K562 (cell line): ENCODE measurements around the gene CCNL2. TPM values are rescaled to one million over a fixed set of nuclear protein-coding genes. Genes with fewer than 3 reads are reported as not detected.

ENCODE experiments used
- BRCA1 ChIP-seq, 2 experiments: fragments of 450-650 bp in 1 of 2; sonication (generic) in 1 of 2; formaldehyde crosslinking in 1 of 2; IDR thresholded peaks; 2 replicates each; pipeline versions ENCODE4 v1.5.0 to v1.6.1; 2017 to 2020; ENCODE audit warnings: mild to moderate bottlenecking in 1 of 2, missing genetic modification reagents in 1 of 2
- CAMTA2 ChIP-seq: fragments of 250-450 bp; sonication (Bioruptor Pico); conservative IDR thresholded peaks from 2 replicates; pipeline ENCODE4 v1.5.1; 2022
- CBX1 ChIP-seq: sonication (generic); IDR thresholded peaks from 2 replicates; pipeline ENCODE4 v1.6.1; 2016; ENCODE audit warnings: antibody characterized with exemption, low read depth, mild to moderate bottlenecking
- CBX3 ChIP-seq, 2 experiments: IDR thresholded peaks; 1 replicate in 1 of 2; 2 replicates in 1 of 2; pipeline ENCODE4 v1.6.1; 2012; ENCODE audit warnings: inconsistent platforms in 2 of 2, low read length in 2 of 2, borderline replicate concordance in 1 of 2, control low read depth in 1 of 2
- CCNT2 ChIP-seq: IDR thresholded peaks from 2 replicates; pipeline ENCODE4 v1.6.1; 2011; ENCODE audit warnings: borderline replicate concordance, low read depth, mild to moderate bottlenecking, moderate library complexity, mixed read lengths, low read length; ENCODE audit not compliant: insufficient read length; ENCODE audit errors: extremely low read depth
- DIDO1 ChIP-seq: fragments of 450-650 bp; IDR thresholded peaks from 2 replicates; pipeline ENCODE4 v1.6.1; 2016; ENCODE audit warnings: low read depth, missing biosample characterization, missing genetic modification characterization
- DPF2 ChIP-seq: fragments of 450-650 bp; IDR thresholded peaks from 2 replicates; pipeline ENCODE4 v1.6.1; 2016
- FOXP1 ChIP-seq: sonication (generic); formaldehyde crosslinking; IDR thresholded peaks from 2 replicates; pipeline ENCODE4 v1.8.0; 2022; ENCODE audit warnings: mild to moderate bottlenecking, missing genetic modification reagents
- GABPA ChIP-seq: fragments of 200-800 bp; sonication (Bioruptor generic); conservative IDR thresholded peaks from 2 replicates; pipeline ENCODE4 v1.6.1; 2016; ENCODE audit warnings: low read depth, missing genetic modification characterization, missing compliant biosample characterization
- HBP1 ChIP-seq: fragments of 450-650 bp; formaldehyde crosslinking; IDR thresholded peaks from 2 replicates; pipeline ENCODE4 v1.4.0; 2022; ENCODE audit warnings: missing genetic modification characterization
- HDGF ChIP-seq: fragments of 450-650 bp; IDR thresholded peaks from 2 replicates; pipeline ENCODE4 v1.6.1; 2016
- MIER1 ChIP-seq: fragments of 450-650 bp; IDR thresholded peaks from 2 replicates; pipeline ENCODE4 v1.6.1; 2016; ENCODE audit warnings: antibody characterized with exemption, mild to moderate bottlenecking, low read depth
- NR2C1 ChIP-seq, 2 experiments: fragments of 450-650 bp; IDR thresholded peaks; 2 replicates each; pipeline ENCODE4 v1.6.1; 2017; ENCODE audit warnings: mild to moderate bottlenecking in 2 of 2, antibody characterized with exemption in 1 of 2, inconsistent platforms in 1 of 2, missing compliant biosample characterization in 1 of 2, missing genetic modification characterization in 1 of 2
- PRMT5 ChIP-seq: sonication (generic); formaldehyde crosslinking; IDR thresholded peaks from 2 replicates; pipeline ENCODE4 v1.5.0; 2020; ENCODE audit warnings: missing genetic modification reagents
- TAF15 ChIP-seq: fragments of 200-400 bp; formaldehyde crosslinking; IDR thresholded peaks from 2 replicates; pipeline ENCODE4 v1.6.1; 2017; ENCODE audit warnings: mild to moderate bottlenecking, low read depth, low read length, moderate library complexity
- TAL1 ChIP-seq: fragments of 450-650 bp; IDR thresholded peaks from 2 replicates; pipeline ENCODE4 v1.6.1; 2016; ENCODE audit warnings: mild to moderate bottlenecking
- TFAP4 ChIP-seq: sonication (generic); formaldehyde crosslinking; IDR thresholded peaks from 2 replicates; pipeline ENCODE4 v1.8.0; 2022; ENCODE audit warnings: missing genetic modification reagents, mild to moderate bottlenecking, moderate library complexity, borderline replicate concordance
- ZBTB5 ChIP-seq: fragments of 450-650 bp; IDR thresholded peaks from 2 replicates; pipeline ENCODE4 v1.6.1; 2017; ENCODE audit warnings: antibody characterized with exemption
- ZBTB7A ChIP-seq: IDR thresholded peaks from 2 replicates; pipeline ENCODE4 v1.6.1; 2011; ENCODE audit warnings: low read depth, mild to moderate bottlenecking, low read length, moderate library complexity, borderline replicate concordance; ENCODE audit not compliant: control insufficient read depth
- ZFX ChIP-seq: sonication (generic); formaldehyde crosslinking; IDR thresholded peaks from 2 replicates; pipeline ENCODE4 v1.8.0; 2022; ENCODE audit warnings: mild to moderate bottlenecking, missing genetic modification reagents, moderate library complexity
- ZNF197 ChIP-seq: fragments of 200-800 bp; sonication (Bioruptor generic); IDR thresholded peaks from 2 replicates; pipeline ENCODE4 v1.6.1; 2016; ENCODE audit warnings: low read depth, missing genetic modification characterization, missing compliant biosample characterization
- ZNF263 ChIP-seq: sonication (generic); formaldehyde crosslinking; IDR thresholded peaks from 2 replicates; pipeline ENCODE4 v1.8.0; 2022; ENCODE audit warnings: mild to moderate bottlenecking, missing genetic modification reagents, borderline replicate concordance
- ZNF766 ChIP-seq: fragments of 200-800 bp; sonication (Bioruptor generic); conservative IDR thresholded peaks from 2 replicates; pipeline ENCODE4 v1.6.1; 2016; ENCODE audit warnings: missing genetic modification characterization, missing compliant biosample characterization
- polyA plus RNA-seq, 8 experiments: library from polyadenylated mRNA; depleted of rRNA in 4 of 8; stranded (reverse) in 5 of 8; unstranded in 3 of 8; fragments of >200 nt; fragmentation: Nextera tagmentation in 2 of 8; fragmentation: Illumina TruSeq in 1 of 8; extraction: Ambion mirVana in 2 of 8; extraction: Trizol in 1 of 8; gene quantifications; 2 replicates each; pipeline versions ENCODE4 v1.2.1 to v1.2.3, GENCODE V29; 2011 to 2014; ENCODE audit warnings: inconsistent platforms in 1 of 8, missing spikeins in 1 of 8
- total RNA-seq, 7 experiments: library from RNA; depleted of rRNA in 6 of 7; stranded (reverse); fragments of >200 nt in 6 of 7; fragmentation: Illumina TruSeq in 2 of 7; extraction: Trizol in 2 of 7; gene quantifications; 2 replicates each; pipeline versions ENCODE4 v1.2.1 to v1.2.3, GENCODE V29; 2011 to 2021; ENCODE audit warnings: low replicate concordance in 1 of 7

Gene CCNL2
- total and polyA plus RNA-seq, 9 of the 15 experiments (the other 6 are each of a cell fraction or from before 2014, with no cell fraction given) = 2.8 to 287 (median 94.5) TPM

- TF ChIP-seq ZBTB5 (no peak), ZBTB7A (0 out of 2 replicates have a peak, but pooled peaks have one; percentile 61), ZNF766 (CRISPR knock-in tag) (no peak), ZNF197 (CRISPR knock-in tag) (no peak), CBX3 (IDR thresholded peaks at IDR 0.05; ENCODE audit: borderline replicate concordance in 1 of 2, low read length in 2 of 2) (no peak), CBX1 (no peak), NR2C1 (IDR thresholded peaks at IDR 0.05) (peak; percentile 45; the same call in 1 of the 2 replicates), NR2C1 (tag; IDR thresholded peaks at IDR 0.05) (no peak), BRCA1 (IDR thresholded peaks at IDR 0.05) (no peak), BRCA1 (CRISPR knock-in tag; IDR thresholded peaks at IDR 0.05) (0 out of 2 replicates have a peak, but pooled peaks have one; percentile 41), FOXP1 (CRISPR knock-in tag) (0 out of 2 replicates have a peak, but pooled peaks have one; percentile 27), HBP1 (CRISPR knock-in tag) (no peak), MIER1 (0 out of 2 replicates have a peak, but pooled peaks have one; percentile 33), ZNF263 (CRISPR knock-in tag) (no peak; the same call in 1 of the 2 replicates), TFAP4 (CRISPR knock-in tag) (0 out of 2 replicates have a peak, but pooled peaks have one; percentile 35), DPF2 (0 out of 2 replicates have a peak, but pooled peaks have one; percentile 19), TAF15 (no peak), TAL1 (0 out of 2 replicates have a peak, but pooled peaks have one; percentile 8), HDGF (peak; percentile 61; the same call in 1 of the 2 replicates), CCNT2 (no peak), CAMTA2 (CRISPR knock-in tag) (no peak), DIDO1 (no peak), GABPA (tag) (peak; percentile 73; the same call in 1 of the 2 replicates), PRMT5 (CRISPR knock-in tag) (no peak), ZFX (no peak)
Measured at GRCh38 chr1:1407636-1408318, 8.6 kb upstream of the CCNL2 start (continued).
